Transverse colon (tissue), 4 donors: ENCODE measurements around the gene PRKCB. TPM values are rescaled to one million over a fixed set of nuclear protein-coding genes. Genes with fewer than 3 reads are reported as not detected.
"Not testable (repeated sequence)": the region's sequence is repeated elsewhere in the genome, so short reads cannot be mapped to it uniquely, and the experiment has no call there.

ENCODE experiments used
- DNase-seq: peaks from one replicate; pipeline ENCODE4 v3.0.0-alpha.2; 2019
- H3K27ac ChIP-seq, 4 donors: fragments of 200-600 bp; sonication (generic); 2 replicates each; pipeline ENCODE4 v1.5.1; 2016 to 2018; ENCODE audit warnings: inconsistent platforms in 4 of 4
- H3K27me3 ChIP-seq: fragments of 200-600 bp; sonication (generic); 2 replicates; pipeline ENCODE4 v1.5.1; 2017; ENCODE audit warnings: inconsistent platforms
- H3K36me3 ChIP-seq, 4 donors: fragments of 200-600 bp; sonication (generic); 2 replicates each; pipeline ENCODE4 v1.5.1; 2017 to 2019; ENCODE audit warnings: inconsistent platforms in 4 of 4
- H3K4me1 ChIP-seq, 4 donors: fragments of 200-600 bp; sonication (generic); 2 replicates each; pipeline ENCODE4 v1.5.1; 2017 to 2020; ENCODE audit warnings: inconsistent platforms in 4 of 4
- H3K4me3 ChIP-seq, 4 donors: fragments of 200-600 bp; sonication (generic); 1 replicate in 1 of 4; 2 replicates in 3 of 4; pipeline versions ENCODE4 v1.5.1 to v1.6.1; 2017 to 2019; ENCODE audit warnings: inconsistent platforms in 4 of 4
- H3K9me3 ChIP-seq, 2 donors: fragments of 200-600 bp; sonication (generic); 2 replicates each; pipeline ENCODE4 v1.5.1; 2017 to 2019; ENCODE audit warnings: inconsistent platforms in 2 of 2
- CTCF ChIP-seq, 5 experiments: fragments of 200-600 bp in 3 of 5; fragments of 450-650 bp in 2 of 5; sonication (generic) in 3 of 5; IDR thresholded peaks; 1 replicate in 2 of 5; 2 replicates in 3 of 5; pipeline ENCODE4 v1.5.1; 2016 to 2017; ENCODE audit warnings: antibody characterized with exemption in 5 of 5, inconsistent platforms in 3 of 5, mild to moderate bottlenecking in 2 of 5, moderate library complexity in 1 of 5
- EP300 ChIP-seq: sonication (generic); formaldehyde crosslinking; IDR thresholded peaks from one replicate; pipeline ENCODE4 v1.6.1; 2017; ENCODE audit warnings: antibody characterized with exemption, low read depth
- POLR2A ChIP-seq: fragments of 450-650 bp; IDR thresholded peaks from one replicate; pipeline ENCODE4 v1.6.1; 2016; ENCODE audit warnings: antibody characterized with exemption, mild to moderate bottlenecking, moderate library complexity
- POLR2AphosphoS5 ChIP-seq, 3 donors: sonication (generic); formaldehyde crosslinking; IDR thresholded peaks; one replicate each; pipeline ENCODE4 v1.6.1; 2016; ENCODE audit warnings: antibody characterized with exemption in 3 of 3
- WGBS, 2 donors: methylation state at CpG; one replicate each; pipeline ENCODE4 v1.1.5; 2018; ENCODE audit warnings: low coverage in 1 of 2; 5-methylcytosine and 5-hydroxymethylcytosine counted together
- in situ Hi-C, 4 donors: fragments of 200-750 bp; cut with MboI; loops; one replicate each; pipeline versions ENCODE4 v1.15.0 to v1.15.1; 2017; ENCODE audit warnings: low sequenced_read_pairs in 3 of 4, low pct_ligation_motif_present in 1 of 4, low pct_unique_long_range_greater_than_20kb in 1 of 4
- intact Hi-C: fragments of 100-400 bp; cut with DNase I; formaldehyde crosslinking; loops from one replicate; pipeline ENCODE4 v1.15.1; 2023; ENCODE audit warnings: low total_unique reads
- total RNA-seq, 4 donors: library from RNA; depleted of rRNA; stranded (reverse); fragments of >200 nt; gene quantifications; one replicate each; pipeline ENCODE4 v1.1.0, GENCODE V29; 2016

Gene PRKCB
- total RNA-seq, 4 donors from 2014 or later: 9.0 to 28.3 (median 15.2) TPM

GRCh38 chr16:24094660-24095059 lies 258.9 kb downstream of the PRKCB start:
- WGBS, 2 donors: 91% methylated on average over 1 of the region's 1 CpG; no CpG with 5 or more reads in 1 of the 2 donors
- no peak for TF ChIP-seq EP300
- H3K27ac ChIP-seq: no peak overlapping the region
- H3K36me3 ChIP-seq: no peaks in the 10 kb centered on the region
- no peak overlapping the region for H3K4me3 ChIP-seq
- DNase-seq: no peak
- intact Hi-C loops: no loop called here
- H3K9me3 ChIP-seq: peaks cover 0 to 7% of the 10 kb centered on the region in 2 donors
- H3K4me1 ChIP-seq: no peaks in the 10 kb centered on the region
- in situ Hi-C loops: no loop called here
- H3K27me3 ChIP-seq: no peaks in the 10 kb centered on the region

GRCh38 chr16:24098896-24099295 lies 263.1 kb downstream of the PRKCB start:
- 49 to 100% methylated on average over 1 to 2 of the region's 2 CpGs for WGBS, 2 donors
- in situ Hi-C loops (no loop called here), intact Hi-C loops (no loop called here)
- H3K27ac ChIP-seq: no peak overlapping the region
- DNase-seq: no peak
- H3K9me3 ChIP-seq: no peaks in the 10 kb centered on the region
- TF ChIP-seq POLR2A (no peak), CTCF (IDR thresholded peaks at IDR 0.05) (no peak), EP300 (no peak), POLR2AphosphoS5 (IDR thresholded peaks at IDR 0.05) (no peak)
- H3K4me1 ChIP-seq: no peaks in the 10 kb centered on the region
- no peaks in the 10 kb centered on the region for H3K27me3 ChIP-seq
- no peak overlapping the region for H3K4me3 ChIP-seq
- no peaks in the 10 kb centered on the region for H3K36me3 ChIP-seq

- in situ Hi-C loops: no loop called here
- Histone ChIP-seq H3K27ac (no peak overlapping the region), H3K36me3 (no peaks in the 10 kb centered on the region), H3K27me3 (no peaks in the 10 kb centered on the region), H3K4me1 (no peaks in the 10 kb centered on the region), H3K9me3 (no peaks in the 10 kb centered on the region), H3K4me3 (no peak overlapping the region)
- 77 to 87% methylated on average over 1 to 2 of the region's 2 CpGs for WGBS, 2 donors
- DNase-seq: no peak
- no peak for TF ChIP-seq EP300
- TF ChIP-seq POLR2AphosphoS5 (IDR thresholded peaks at IDR 0.05): no peak
- TF ChIP-seq POLR2A: no peak
- TF ChIP-seq CTCF (IDR thresholded peaks at IDR 0.05): no peak
- intact Hi-C loops: no loop called here
These were observed 265.6 kb downstream of the PRKCB start for GRCh38 chr16:24101431-24101830.

- Histone ChIP-seq H3K9me3 (no peaks in the 10 kb centered on the region), H3K4me3 (no peak overlapping the region), H3K27me3 (no peaks in the 10 kb centered on the region), H3K36me3 (no peaks in the 10 kb centered on the region), H3K27ac (no peak overlapping the region), H3K4me1 (no peaks in the 10 kb centered on the region)
- 63 to 100% methylated on average over 1 to 4 of the region's 4 CpGs for WGBS, 2 donors
- no peak for DNase-seq
- in situ Hi-C loops (no loop called here), intact Hi-C loops (no loop called here)
- TF ChIP-seq POLR2A (no peak), EP300 (no peak), CTCF (IDR thresholded peaks at IDR 0.05) (no peak), POLR2AphosphoS5 (IDR thresholded peaks at IDR 0.05) (no peak)
These were observed 266.5 kb downstream of the PRKCB start for GRCh38 chr16:24102209-24102660.

GRCh38 chr16:24105471-24105870 lies 269.7 kb downstream of the PRKCB start:
- H3K9me3 ChIP-seq, H3K4me3 ChIP-seq, H3K27me3 ChIP-seq, H3K4me1 ChIP-seq, H3K27ac ChIP-seq, in situ Hi-C loops, H3K36me3 ChIP-seq, intact Hi-C loops, DNase-seq: not testable (repeated sequence)
- WGBS, 2 donors: 94 to 98% methylated on average over 2 of the region's 2 CpGs

- H3K4me1 ChIP-seq, H3K9me3 ChIP-seq, H3K27ac ChIP-seq, H3K27me3 ChIP-seq, DNase-seq, intact Hi-C loops, H3K36me3 ChIP-seq, in situ Hi-C loops, H3K4me3 ChIP-seq: not testable (repeated sequence)
- 79 to 80% methylated on average over 1 of the region's 1 CpG for WGBS, 2 donors
These were observed 272.3 kb downstream of the PRKCB start for GRCh38 chr16:24108090-24108489.
